ENCODE results near the gene CDC42BPG. TPM values are rescaled to one million over a fixed set of nuclear protein-coding genes. Genes with fewer than 3 reads are reported as not detected.

CDC42BPG gene
- polyA plus RNA-seq, 4 donors, result 8.3 to 36.5 (median 19.5) TPM

DNA sequence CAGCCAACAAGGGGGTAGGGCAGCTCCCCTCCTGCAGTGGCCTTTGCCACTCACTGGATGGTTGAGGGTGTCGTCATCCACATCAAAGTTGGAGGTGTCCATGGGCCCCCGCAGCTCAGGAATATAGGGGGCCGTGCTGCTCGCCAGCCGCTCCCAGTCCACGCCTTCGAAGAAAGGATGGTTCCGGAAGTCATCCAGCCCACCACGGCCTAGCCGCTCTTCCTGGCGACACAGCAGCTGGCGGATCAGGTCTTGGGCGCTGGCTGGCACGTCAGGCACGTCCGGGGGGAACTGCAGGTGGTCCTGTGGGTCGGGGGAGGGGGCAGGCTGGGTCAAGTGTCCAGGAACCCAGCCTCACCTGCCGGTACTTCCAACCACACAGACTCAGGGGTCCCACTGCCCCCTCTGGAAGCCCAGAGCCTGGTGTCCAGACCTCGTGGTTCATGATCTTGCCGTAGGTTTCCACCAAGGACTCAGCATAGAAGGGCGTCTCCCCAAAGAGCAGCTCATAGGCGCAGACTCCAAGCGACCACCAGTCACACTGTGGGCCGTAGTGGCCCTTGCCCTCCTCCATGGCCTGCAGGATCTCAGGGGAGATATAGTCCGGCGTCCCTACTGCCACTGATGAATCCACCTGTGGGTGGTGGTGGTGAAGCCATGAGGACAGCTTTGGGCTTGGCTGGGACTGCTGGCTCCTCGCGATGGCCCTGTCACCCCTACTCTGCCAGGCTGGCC lies 5.7 kb downstream of the CDC42BPG start:
- peaks cover 0 to 21% (median 0%) of the 10 kb centered on the region in 3 donors for H3K4me1 ChIP-seq (ENCODE audit: control insufficient read depth in 3 of 3, insufficient read depth in 2 of 3, low read depth in 1 of 3, low read length in 2 of 3)
- no peaks in the 10 kb centered on the region for H3K27me3 ChIP-seq (ENCODE audit: control insufficient read depth in 3 of 3, insufficient read depth in 3 of 3, low read length in 3 of 3)
- DNase-seq, result no peak
- no peak for FAIRE-seq
- no peak overlapping the region for H3K4me3 ChIP-seq (ENCODE audit: low read depth in 1 of 3, low read length in 3 of 3)
- no peak overlapping the region for H3K27ac ChIP-seq (ENCODE audit: low read depth in 1 of 3, low read length in 2 of 3)
- no peaks in the 10 kb centered on the region for H3K9me3 ChIP-seq (ENCODE audit: control insufficient read depth in 2 of 2, insufficient read depth in 1 of 2, low read depth in 1 of 2, low read length in 1 of 2)
- peaks cover 2 to 79% (median 17%) of the 10 kb centered on the region in 3 donors for H3K36me3 ChIP-seq (ENCODE audit: control insufficient read depth in 3 of 3, insufficient read depth in 2 of 3, low read depth in 1 of 3, low read length in 3 of 3)
- WGBS, 3 donors, result 92 to 95% (median 93%) methylated on average over 26 to 28 of the region's 28 CpGs

- Histone ChIP-seq H3K27ac (ENCODE audit: low read depth in 1 of 3, low read length in 2 of 3) (no peak overlapping the region), H3K4me3 (ENCODE audit: low read depth in 1 of 3, low read length in 3 of 3) (no peak overlapping the region), H3K9me3 (ENCODE audit: control insufficient read depth in 2 of 2, insufficient read depth in 1 of 2, low read depth in 1 of 2, low read length in 1 of 2) (no peaks in the 10 kb centered on the region), H3K4me1 (ENCODE audit: control insufficient read depth in 3 of 3, insufficient read depth in 2 of 3, low read depth in 1 of 3, low read length in 2 of 3) (peaks cover 0 to 13% (median 0%) of the 10 kb centered on the region in 3 donors), H3K27me3 (ENCODE audit: control insufficient read depth in 3 of 3, insufficient read depth in 3 of 3, low read length in 3 of 3) (no peaks in the 10 kb centered on the region), H3K36me3 (ENCODE audit: control insufficient read depth in 3 of 3, insufficient read depth in 2 of 3, low read depth in 1 of 3, low read length in 3 of 3) (peaks cover 2 to 88% (median 22%) of the 10 kb centered on the region in 3 donors)
- DNase-seq, result no peak
- 80 to 88% (median 83%) methylated on average over 9 to 10 of the region's 10 CpGs for WGBS, 3 donors
- no peak for FAIRE-seq
Measured at GRCh38 chr11:64837887-64838351, 6.5 kb downstream of the CDC42BPG start.

- no peak overlapping the region for H3K4me3 ChIP-seq (ENCODE audit: low read depth in 1 of 3, low read length in 3 of 3)
- peaks cover 2 to 96% (median 30%) of the 10 kb centered on the region in 3 donors for H3K36me3 ChIP-seq (ENCODE audit: control insufficient read depth in 3 of 3, insufficient read depth in 2 of 3, low read depth in 1 of 3, low read length in 3 of 3)
- no peaks in the 10 kb centered on the region for H3K9me3 ChIP-seq (ENCODE audit: control insufficient read depth in 2 of 2, insufficient read depth in 1 of 2, low read depth in 1 of 2, low read length in 1 of 2)
- FAIRE-seq, result no peak
- no peak overlapping the region for H3K27ac ChIP-seq (ENCODE audit: low read depth in 1 of 3, low read length in 2 of 3)
- H3K27me3 ChIP-seq (ENCODE audit: control insufficient read depth in 3 of 3, insufficient read depth in 3 of 3, low read length in 3 of 3), result no peaks in the 10 kb centered on the region
- no peaks in the 10 kb centered on the region for H3K4me1 ChIP-seq (ENCODE audit: control insufficient read depth in 3 of 3, insufficient read depth in 2 of 3, low read depth in 1 of 3, low read length in 2 of 3)
- WGBS, 3 donors, result 79 to 86% (median 83%) methylated on average over 11 to 16 of the region's 16 CpGs
- no peak for DNase-seq
Measured at GRCh38 chr11:64836448-64837072, 7.9 kb downstream of the CDC42BPG start.

DNA sequence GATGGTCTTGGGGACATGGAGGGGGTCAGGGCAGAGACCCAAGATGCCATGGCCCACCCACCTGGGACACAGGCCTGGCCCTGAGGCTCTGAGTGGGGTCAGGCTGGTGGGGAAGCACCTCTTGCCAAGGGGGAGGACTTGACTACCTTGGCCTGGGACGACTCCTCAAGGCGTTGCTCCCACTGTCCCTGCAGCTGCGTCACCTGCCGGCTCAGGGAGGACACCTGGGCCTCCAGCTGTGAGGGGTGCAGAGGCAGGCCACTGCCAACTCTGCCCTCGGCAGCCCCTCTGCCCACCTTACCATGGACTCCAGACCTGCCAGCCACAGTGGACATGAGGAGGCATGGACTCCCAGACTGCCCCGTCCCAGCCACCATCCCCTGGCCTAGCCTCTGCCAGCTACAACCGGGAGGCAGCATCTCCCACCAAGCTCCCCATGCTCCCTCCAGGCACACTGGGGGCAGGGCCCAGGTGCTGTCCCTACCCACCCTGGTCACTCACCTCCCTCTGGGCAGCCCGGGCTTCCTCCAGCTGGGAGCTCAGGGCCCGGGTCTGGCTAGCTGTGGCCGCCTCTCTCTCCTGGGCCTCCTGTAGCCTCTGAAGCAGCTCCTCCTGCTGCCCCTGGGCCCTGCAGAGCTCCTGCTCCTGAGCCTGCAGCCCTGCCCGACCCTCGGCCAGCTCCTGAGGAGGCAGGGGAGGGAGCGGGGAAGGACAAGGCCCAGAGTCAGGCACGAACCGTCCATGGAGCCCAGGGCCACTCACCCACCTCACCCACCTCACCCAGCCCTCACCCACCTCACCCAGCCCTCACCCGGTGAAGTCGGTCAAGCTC lies 8.6 kb downstream of the CDC42BPG start:
- Histone ChIP-seq H3K27me3 (ENCODE audit: control insufficient read depth in 3 of 3, insufficient read depth in 3 of 3, low read length in 3 of 3) (no peaks in the 10 kb centered on the region), H3K9me3 (ENCODE audit: control insufficient read depth in 2 of 2, insufficient read depth in 1 of 2, low read depth in 1 of 2, low read length in 1 of 2) (no peaks in the 10 kb centered on the region), H3K4me1 (ENCODE audit: control insufficient read depth in 3 of 3, insufficient read depth in 2 of 3, low read depth in 1 of 3, low read length in 2 of 3) (no peaks in the 10 kb centered on the region), H3K36me3 (ENCODE audit: control insufficient read depth in 3 of 3, insufficient read depth in 2 of 3, low read depth in 1 of 3, low read length in 3 of 3) (peaks cover 2 to 95% (median 30%) of the 10 kb centered on the region in 3 donors), H3K27ac (ENCODE audit: low read depth in 1 of 3, low read length in 2 of 3) (peak overlapping the region in 1 of 3 donors; percentile 43), H3K4me3 (ENCODE audit: low read depth in 1 of 3, low read length in 3 of 3) (no peak overlapping the region)
- 71 to 90% (median 75%) methylated on average over 16 to 17 of the region's 17 CpGs for WGBS, 3 donors
- DNase-seq (no peak), FAIRE-seq (no peak)

DNA sequence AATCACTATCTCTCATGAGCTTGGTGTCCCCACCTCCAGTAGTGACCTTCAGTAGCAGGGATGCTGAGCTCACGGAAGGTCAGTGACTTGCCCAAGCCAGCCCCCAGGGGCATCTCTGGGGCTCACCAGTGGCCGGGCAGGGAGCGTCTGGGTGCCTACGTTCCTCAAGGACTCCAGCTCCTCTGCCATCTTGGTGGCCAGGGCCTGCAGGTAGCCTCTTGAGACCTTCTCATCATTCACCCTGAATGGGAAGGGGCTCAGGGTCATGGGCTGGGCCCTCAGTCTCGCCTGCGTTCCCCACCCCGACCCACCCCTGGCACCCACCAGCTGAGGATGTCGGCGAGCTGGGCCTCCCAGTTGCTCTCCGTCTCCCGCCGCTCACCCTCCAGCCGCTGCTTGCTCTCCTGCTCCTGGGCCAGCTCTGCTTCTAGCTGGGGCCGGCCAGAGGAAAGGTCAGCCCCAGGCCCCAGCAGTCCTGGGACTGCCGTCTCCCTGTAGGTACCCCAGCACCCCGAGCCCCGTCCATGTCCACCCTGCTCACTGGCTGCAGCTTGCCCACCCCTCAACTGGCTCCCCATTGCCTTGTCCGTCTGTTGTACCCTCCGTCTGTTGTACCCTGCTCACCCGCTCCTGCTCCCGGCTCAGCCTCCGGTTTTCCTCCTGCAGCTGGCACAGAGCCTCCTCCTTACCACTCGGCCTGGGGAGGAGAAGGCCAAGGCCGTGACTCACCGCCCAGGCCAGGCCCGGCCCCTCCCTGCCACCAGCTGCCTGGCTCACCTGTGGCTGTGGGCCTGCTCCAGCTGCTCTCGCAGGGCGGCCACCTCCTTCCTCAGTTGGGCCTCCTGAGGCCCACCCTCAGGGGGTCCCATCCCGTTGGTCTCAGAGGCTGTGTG lies 9.5 kb downstream of the CDC42BPG start:
- 59 to 82% (median 73%) methylated on average over 24 to 29 of the region's 29 CpGs for WGBS, 3 donors
- DNase-seq, result peak in 1 of 2 donors; percentile 76
- H3K4me3 ChIP-seq (ENCODE audit: low read depth in 1 of 3, low read length in 3 of 3), result no peak overlapping the region
- no peaks in the 10 kb centered on the region for H3K27me3 ChIP-seq (ENCODE audit: control insufficient read depth in 3 of 3, insufficient read depth in 3 of 3, low read length in 3 of 3)
- peak overlapping the region in 1 of 3 donors; percentile 43 for H3K27ac ChIP-seq (ENCODE audit: low read depth in 1 of 3, low read length in 2 of 3)
- H3K36me3 ChIP-seq (ENCODE audit: control insufficient read depth in 3 of 3, insufficient read depth in 2 of 3, low read depth in 1 of 3, low read length in 3 of 3), result peaks cover 0 to 94% (median 30%) of the 10 kb centered on the region in 3 donors
- no peaks in the 10 kb centered on the region for H3K9me3 ChIP-seq (ENCODE audit: control insufficient read depth in 2 of 2, insufficient read depth in 1 of 2, low read depth in 1 of 2, low read length in 1 of 2)
- H3K4me1 ChIP-seq (ENCODE audit: control insufficient read depth in 3 of 3, insufficient read depth in 2 of 3, low read depth in 1 of 3, low read length in 2 of 3), result no peaks in the 10 kb centered on the region
- FAIRE-seq, result no peak

GRCh38 chr11:64834031-64834722 lies 10.3 kb downstream of the CDC42BPG start:
- no peaks in the 10 kb centered on the region for H3K9me3 ChIP-seq (ENCODE audit: control insufficient read depth in 2 of 2, insufficient read depth in 1 of 2, low read depth in 1 of 2, low read length in 1 of 2)
- FAIRE-seq (no peak), DNase-seq (no peak)
- no peaks in the 10 kb centered on the region for H3K27me3 ChIP-seq (ENCODE audit: control insufficient read depth in 3 of 3, insufficient read depth in 3 of 3, low read length in 3 of 3)
- no peak overlapping the region for H3K27ac ChIP-seq (ENCODE audit: low read depth in 1 of 3, low read length in 2 of 3)
- H3K4me3 ChIP-seq (ENCODE audit: low read depth in 1 of 3, low read length in 3 of 3), result no peak overlapping the region
- peaks cover 0 to 94% (median 27%) of the 10 kb centered on the region in 3 donors for H3K36me3 ChIP-seq (ENCODE audit: control insufficient read depth in 3 of 3, insufficient read depth in 2 of 3, low read depth in 1 of 3, low read length in 3 of 3)
- 92 to 95% (median 95%) methylated on average over 17 to 25 of the region's 25 CpGs for WGBS, 3 donors
- no peaks in the 10 kb centered on the region for H3K4me1 ChIP-seq (ENCODE audit: control insufficient read depth in 3 of 3, insufficient read depth in 2 of 3, low read depth in 1 of 3, low read length in 2 of 3)

GRCh38 chr11:64833509-64833908 lies 10.9 kb downstream of the CDC42BPG start:
- 87 to 90% (median 89%) methylated on average over 10 of the region's 10 CpGs for WGBS, 3 donors
- FAIRE-seq (no peak), DNase-seq (no peak)
- H3K4me3 ChIP-seq (ENCODE audit: low read depth in 1 of 3, low read length in 3 of 3), result no peak overlapping the region
- no peak overlapping the region for H3K27ac ChIP-seq (ENCODE audit: low read depth in 1 of 3, low read length in 2 of 3)
- no peaks in the 10 kb centered on the region for H3K27me3 ChIP-seq (ENCODE audit: control insufficient read depth in 3 of 3, insufficient read depth in 3 of 3, low read length in 3 of 3)
- no peaks in the 10 kb centered on the region for H3K9me3 ChIP-seq (ENCODE audit: control insufficient read depth in 2 of 2, insufficient read depth in 1 of 2, low read depth in 1 of 2, low read length in 1 of 2)
- H3K4me1 ChIP-seq (ENCODE audit: control insufficient read depth in 3 of 3, insufficient read depth in 2 of 3, low read depth in 1 of 3, low read length in 2 of 3), result no peaks in the 10 kb centered on the region
- peaks cover 0 to 92% (median 27%) of the 10 kb centered on the region in 3 donors for H3K36me3 ChIP-seq (ENCODE audit: control insufficient read depth in 3 of 3, insufficient read depth in 2 of 3, low read depth in 1 of 3, low read length in 3 of 3)
